ENCODE measurements around the gene LZTR1. TPM values are rescaled to one million over a fixed set of nuclear protein-coding genes. Genes with fewer than 3 reads are reported as not detected.

LZTR1 gene
- total and polyA plus RNA-seq, 2 experiments from 2014 or later = 9.2 to 39.9 TPM

GRCh38 chr22:20986365-20986764 is 4.3 kb downstream of the LZTR1 start:
- Mint-ChIP-seq H3K4me3 (no peak overlapping the region), H3K27ac (no peak overlapping the region), H3K9me3 (no peaks in the 10 kb centered on the region), H3K36me3 (ENCODE audit: low read depth) (peaks cover 6% of the 10 kb centered on the region; the same call in 1 of the 3 replicates), H3K4me1 (peaks cover 3% of the 10 kb centered on the region), H3K27me3 (ENCODE audit: insufficient read depth, low read depth, poor library complexity) (peaks cover 9% of the 10 kb centered on the region)
- ATAC-seq = no peak
- Histone ChIP-seq H3F3A (replicated peaks; ENCODE audit: low read depth) (no peaks in the 10 kb centered on the region), H3K27me3 (ENCODE audit: insufficient read depth) (no peaks in the 10 kb centered on the region), H3K36me3 (ENCODE audit: insufficient read depth) (no peaks in the 10 kb centered on the region), H3K4me2 (no peak overlapping the region), H3K27ac (ENCODE audit: low read depth) (no peak overlapping the region), H4K20me1 (replicated peaks; ENCODE audit: insufficient read depth) (no peaks in the 10 kb centered on the region), H3K79me2 (replicated peaks; ENCODE audit: insufficient read depth) (no peaks in the 10 kb centered on the region), H3K4me3 (no peak overlapping the region), H3K4me1 (ENCODE audit: insufficient read depth) (peaks cover 3% of the 10 kb centered on the region; the same call in 1 of the 2 replicates), H2AFZ (no peak overlapping the region), H3K9me2 (ENCODE audit: insufficient read depth) (no peaks in the 10 kb centered on the region)
- DNase-seq (ENCODE audit: low spot score) = no peak
- no peak for TF ChIP-seq STAT1 (IDR thresholded peaks at IDR 0.05; ENCODE audit: unreplicated experiment)
- no peak for TF ChIP-seq CTCF (conservative IDR thresholded peaks at IDR 0.05; ENCODE audit: low read depth in 2 of 2)
- no peak for TF ChIP-seq CREB1 (CRISPR knock-in tag; IDR thresholded peaks at IDR 0.05; ENCODE audit: low read depth)
- TF ChIP-seq POLR2AphosphoS5 (IDR thresholded peaks at IDR 0.05; ENCODE audit: low read depth) = no peak
- no peak for TF ChIP-seq EZH2 (IDR thresholded peaks at IDR 0.05; ENCODE audit: low read depth, unreplicated experiment)
- no peak for TF ChIP-seq NANOG (IDR thresholded peaks at IDR 0.05; ENCODE audit: borderline replicate concordance)
- no peak for TF ChIP-seq EZH2phosphoT487 (IDR thresholded peaks at IDR 0.05; ENCODE audit: unreplicated experiment)

- H3K36me3 ChIP-seq (ENCODE audit: insufficient read depth) = no peaks in the 10 kb centered on the region
- Mint-ChIP-seq H3K4me1 (no peaks in the 10 kb centered on the region; the same call in 2 of the 3 replicates), H3K9me3 (no peaks in the 10 kb centered on the region)
- TF ChIP-seq ZNF114 (CRISPR knock-in tag; IDR thresholded peaks at IDR 0.05) (no peak), STAT1 (IDR thresholded peaks at IDR 0.05; ENCODE audit: unreplicated experiment) (no peak), ZNF331 (CRISPR knock-in tag; IDR thresholded peaks at IDR 0.05; ENCODE audit: low read depth) (no peak), REST (IDR thresholded peaks at IDR 0.05; ENCODE audit: unreplicated experiment) (no peak), ETS1 (IDR thresholded peaks at IDR 0.05) (no peak), CTCF (conservative IDR thresholded peaks at IDR 0.05; ENCODE audit: low read depth in 2 of 2) (no peak), POLR2AphosphoS5 (IDR thresholded peaks at IDR 0.05; ENCODE audit: low read depth) (no peak), CREB1 (CRISPR knock-in tag; IDR thresholded peaks at IDR 0.05; ENCODE audit: low read depth) (no peak), EZH2phosphoT487 (IDR thresholded peaks at IDR 0.05; ENCODE audit: unreplicated experiment) (no peak)
Measured at GRCh38 chr22:20987375-20987774, 5.3 kb downstream of the LZTR1 start.

More at GRCh38 chr22:20987375-20987774, 5.3 kb downstream of the LZTR1 start:
- Mint-ChIP-seq H3K27me3 (ENCODE audit: insufficient read depth, low read depth, poor library complexity) (peaks cover 5% of the 10 kb centered on the region), H3K36me3 (ENCODE audit: low read depth) (peaks cover 6% of the 10 kb centered on the region; the same call in 1 of the 3 replicates), H3K27ac (no peak overlapping the region), H3K4me3 (no peak overlapping the region)
- Histone ChIP-seq H3K4me2 (no peak overlapping the region), H3K9me2 (ENCODE audit: insufficient read depth) (no peaks in the 10 kb centered on the region), H3K79me2 (replicated peaks; ENCODE audit: insufficient read depth) (no peaks in the 10 kb centered on the region), H3K4me3 (no peak overlapping the region), H4K20me1 (replicated peaks; ENCODE audit: insufficient read depth) (no peaks in the 10 kb centered on the region), H3K4me1 (ENCODE audit: insufficient read depth) (no peaks in the 10 kb centered on the region), H3K27me3 (ENCODE audit: insufficient read depth) (no peaks in the 10 kb centered on the region), H2AFZ (no peak overlapping the region), H3F3A (replicated peaks; ENCODE audit: low read depth) (no peaks in the 10 kb centered on the region), H3K27ac (ENCODE audit: low read depth) (no peak overlapping the region)
- DNase-seq (ENCODE audit: low spot score) (no peak), ATAC-seq (no peak)
